ENCODE results near the gene RNF44.

RNF44 gene

DNA sequence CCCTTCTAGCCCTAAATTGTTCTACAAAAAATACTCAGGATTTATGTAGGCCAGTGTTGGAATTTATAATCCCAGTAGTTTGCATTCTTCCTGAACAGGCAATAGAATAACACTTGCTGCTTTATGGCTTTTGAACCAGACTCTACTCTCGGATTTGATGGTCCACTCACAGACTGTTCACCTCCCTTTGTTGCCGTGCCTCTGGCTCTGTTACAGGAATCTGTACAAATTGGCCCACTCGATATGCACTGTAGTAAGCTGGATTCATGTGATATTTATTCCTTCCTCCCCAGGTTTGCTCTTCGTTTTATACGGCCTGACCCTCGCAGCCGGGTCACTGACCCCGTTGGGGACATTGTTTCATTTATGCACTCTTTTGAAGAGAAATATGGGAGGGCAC, 45.3 kb downstream of the RNF44 start:
- no peak for DNase-seq (ENCODE audit: low read depth in 1 of 2, low spot score in 1 of 2)
- TF ChIP-seq POLR2AphosphoS5 (IDR thresholded peaks at IDR 0.05; ENCODE audit: low read depth) = no peak
- TF ChIP-seq GABPA (IDR thresholded peaks at IDR 0.05; ENCODE audit: low read depth) = no peak
- no peak for TF ChIP-seq SPI1 (IDR thresholded peaks at IDR 0.05; ENCODE audit: borderline replicate concordance, low read depth)
- TF ChIP-seq, protein P1, sequence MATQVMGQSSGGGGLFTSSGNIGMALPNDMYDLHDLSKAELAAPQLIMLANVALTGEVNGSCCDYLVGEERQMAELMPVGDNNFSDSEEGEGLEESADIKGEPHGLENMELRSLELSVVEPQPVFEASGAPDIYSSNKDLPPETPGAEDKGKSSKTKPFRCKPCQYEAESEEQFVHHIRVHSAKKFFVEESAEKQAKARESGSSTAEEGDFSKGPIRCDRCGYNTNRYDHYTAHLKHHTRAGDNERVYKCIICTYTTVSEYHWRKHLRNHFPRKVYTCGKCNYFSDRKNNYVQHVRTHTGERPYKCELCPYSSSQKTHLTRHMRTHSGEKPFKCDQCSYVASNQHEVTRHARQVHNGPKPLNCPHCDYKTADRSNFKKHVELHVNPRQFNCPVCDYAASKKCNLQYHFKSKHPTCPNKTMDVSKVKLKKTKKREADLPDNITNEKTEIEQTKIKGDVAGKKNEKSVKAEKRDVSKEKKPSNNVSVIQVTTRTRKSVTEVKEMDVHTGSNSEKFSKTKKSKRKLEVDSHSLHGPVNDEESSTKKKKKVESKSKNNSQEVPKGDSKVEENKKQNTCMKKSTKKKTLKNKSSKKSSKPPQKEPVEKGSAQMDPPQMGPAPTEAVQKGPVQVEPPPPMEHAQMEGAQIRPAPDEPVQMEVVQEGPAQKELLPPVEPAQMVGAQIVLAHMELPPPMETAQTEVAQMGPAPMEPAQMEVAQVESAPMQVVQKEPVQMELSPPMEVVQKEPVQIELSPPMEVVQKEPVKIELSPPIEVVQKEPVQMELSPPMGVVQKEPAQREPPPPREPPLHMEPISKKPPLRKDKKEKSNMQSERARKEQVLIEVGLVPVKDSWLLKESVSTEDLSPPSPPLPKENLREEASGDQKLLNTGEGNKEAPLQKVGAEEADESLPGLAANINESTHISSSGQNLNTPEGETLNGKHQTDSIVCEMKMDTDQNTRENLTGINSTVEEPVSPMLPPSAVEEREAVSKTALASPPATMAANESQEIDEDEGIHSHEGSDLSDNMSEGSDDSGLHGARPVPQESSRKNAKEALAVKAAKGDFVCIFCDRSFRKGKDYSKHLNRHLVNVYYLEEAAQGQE (IDR thresholded peaks at IDR 0.05; ENCODE audit: insufficient replicate concordance, low read depth) = no peak
- TF ChIP-seq, protein P2, sequence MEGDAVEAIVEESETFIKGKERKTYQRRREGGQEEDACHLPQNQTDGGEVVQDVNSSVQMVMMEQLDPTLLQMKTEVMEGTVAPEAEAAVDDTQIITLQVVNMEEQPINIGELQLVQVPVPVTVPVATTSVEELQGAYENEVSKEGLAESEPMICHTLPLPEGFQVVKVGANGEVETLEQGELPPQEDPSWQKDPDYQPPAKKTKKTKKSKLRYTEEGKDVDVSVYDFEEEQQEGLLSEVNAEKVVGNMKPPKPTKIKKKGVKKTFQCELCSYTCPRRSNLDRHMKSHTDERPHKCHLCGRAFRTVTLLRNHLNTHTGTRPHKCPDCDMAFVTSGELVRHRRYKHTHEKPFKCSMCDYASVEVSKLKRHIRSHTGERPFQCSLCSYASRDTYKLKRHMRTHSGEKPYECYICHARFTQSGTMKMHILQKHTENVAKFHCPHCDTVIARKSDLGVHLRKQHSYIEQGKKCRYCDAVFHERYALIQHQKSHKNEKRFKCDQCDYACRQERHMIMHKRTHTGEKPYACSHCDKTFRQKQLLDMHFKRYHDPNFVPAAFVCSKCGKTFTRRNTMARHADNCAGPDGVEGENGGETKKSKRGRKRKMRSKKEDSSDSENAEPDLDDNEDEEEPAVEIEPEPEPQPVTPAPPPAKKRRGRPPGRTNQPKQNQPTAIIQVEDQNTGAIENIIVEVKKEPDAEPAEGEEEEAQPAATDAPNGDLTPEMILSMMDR (IDR thresholded peaks at IDR 0.05; ENCODE audit: insufficient read depth, low read length) = no peak
- Histone ChIP-seq H3K4me3 (replicated peaks; ENCODE audit: insufficient read depth, low read length) (no peak overlapping the region), H3K27ac (replicated peaks) (no peak overlapping the region), H3K27me3 (ENCODE audit: insufficient read depth, poor library complexity, severe bottlenecking) (no peaks in the 10 kb centered on the region)

DNA sequence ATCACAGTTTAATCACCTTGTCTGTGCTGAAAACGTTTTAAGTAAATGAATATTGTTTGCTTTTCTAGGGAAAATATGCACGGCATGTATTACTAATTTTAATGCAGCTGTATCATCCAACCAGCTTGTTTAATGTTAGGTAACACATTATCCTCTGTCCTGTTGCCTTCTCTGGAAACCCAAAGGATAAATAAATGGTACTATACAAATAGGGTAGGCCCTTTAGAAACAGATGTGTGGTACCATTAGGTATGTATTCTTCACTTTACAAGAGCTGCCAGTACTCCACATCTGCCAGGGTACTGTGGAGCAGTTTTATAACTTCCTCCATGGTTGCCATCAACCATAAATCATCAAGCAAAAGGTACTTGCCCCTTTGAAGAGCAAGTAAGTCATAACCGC, 46.1 kb downstream of the RNF44 start:
- Histone ChIP-seq H3K4me3 (replicated peaks; ENCODE audit: insufficient read depth, low read length) (no peak overlapping the region), H3K27ac (replicated peaks) (no peak overlapping the region), H3K27me3 (ENCODE audit: insufficient read depth, poor library complexity, severe bottlenecking) (no peaks in the 10 kb centered on the region)
- TF ChIP-seq POLR2AphosphoS5 (IDR thresholded peaks at IDR 0.05; ENCODE audit: low read depth) = no peak
- TF ChIP-seq, protein P1 (IDR thresholded peaks at IDR 0.05; ENCODE audit: insufficient replicate concordance, low read depth) = no peak
- TF ChIP-seq, protein P2 (IDR thresholded peaks at IDR 0.05; ENCODE audit: insufficient read depth, low read length) = no peak
- no peak for TF ChIP-seq SPI1 (IDR thresholded peaks at IDR 0.05; ENCODE audit: borderline replicate concordance, low read depth)
- TF ChIP-seq GABPA (IDR thresholded peaks at IDR 0.05; ENCODE audit: low read depth) = no peak
- no peak for DNase-seq (ENCODE audit: low read depth in 1 of 2, low spot score in 1 of 2)

DNA sequence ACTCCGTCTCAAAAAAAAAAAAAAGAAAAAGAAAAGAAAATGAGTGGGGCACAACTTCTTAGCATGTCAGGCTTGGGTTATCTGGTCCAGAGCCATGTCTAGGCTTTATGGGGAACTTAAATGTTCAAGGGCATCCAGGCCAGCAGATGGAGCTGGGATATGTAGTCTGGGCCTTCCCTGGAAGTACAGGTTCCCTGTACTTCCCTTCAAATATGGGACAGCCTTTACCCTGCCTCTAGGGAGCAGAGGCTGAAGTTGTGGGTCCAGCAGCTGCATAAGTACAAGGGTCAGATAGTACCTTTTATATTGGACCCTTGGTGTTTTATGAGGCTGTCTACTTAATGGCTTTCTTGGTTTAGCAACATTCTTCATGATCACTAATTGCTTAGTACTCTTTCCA, 46.9 kb downstream of the RNF44 start:
- H3K4me3 ChIP-seq (replicated peaks; ENCODE audit: insufficient read depth, low read length) = no peak overlapping the region
- TF ChIP-seq SPI1 (IDR thresholded peaks at IDR 0.05; ENCODE audit: borderline replicate concordance, low read depth) (no peak), GABPA (IDR thresholded peaks at IDR 0.05; ENCODE audit: low read depth) (no peak), POLR2AphosphoS5 (IDR thresholded peaks at IDR 0.05; ENCODE audit: low read depth) (no peak)
- TF ChIP-seq, protein P2 (IDR thresholded peaks at IDR 0.05; ENCODE audit: insufficient read depth, low read length) = no peak
- TF ChIP-seq, protein P1 (IDR thresholded peaks at IDR 0.05; ENCODE audit: insufficient replicate concordance, low read depth) = no peak
- no peaks in the 10 kb centered on the region for H3K27me3 ChIP-seq (ENCODE audit: insufficient read depth, poor library complexity, severe bottlenecking)
- no peak for DNase-seq (ENCODE audit: low read depth in 1 of 2, low spot score in 1 of 2)
- H3K27ac ChIP-seq (replicated peaks) = no peak overlapping the region
